Measurements from ENCODE around the gene PAX8.

GRCh38 chr2:113200236-113200635 lies 78.5 kb downstream of the PAX8 start:
- TF ChIP-seq GATA2 (IDR thresholded peaks at IDR 0.05; ENCODE audit: low read depth, low read length) (no peak), GATA3 (IDR thresholded peaks at IDR 0.05; ENCODE audit: low read depth, low read length) (no peak)
